HG02852 (cell line): Measurements from ENCODE around the gene PPP1R14C.
"Not testable (repeated sequence)": the region's sequence is repeated elsewhere in the genome, so short reads cannot be mapped to it uniquely, and the experiment has no call there.

Experiments
- ATAC-seq: cut with Tn5 transposase; IDR thresholded peaks from one replicate; pipeline ENCODE4 v1.9.1; 2021; ENCODE audit warnings: mild to moderate bottlenecking, moderate library complexity; ENCODE audit not compliant: unreplicated experiment

Gene PPP1R14C

DNA sequence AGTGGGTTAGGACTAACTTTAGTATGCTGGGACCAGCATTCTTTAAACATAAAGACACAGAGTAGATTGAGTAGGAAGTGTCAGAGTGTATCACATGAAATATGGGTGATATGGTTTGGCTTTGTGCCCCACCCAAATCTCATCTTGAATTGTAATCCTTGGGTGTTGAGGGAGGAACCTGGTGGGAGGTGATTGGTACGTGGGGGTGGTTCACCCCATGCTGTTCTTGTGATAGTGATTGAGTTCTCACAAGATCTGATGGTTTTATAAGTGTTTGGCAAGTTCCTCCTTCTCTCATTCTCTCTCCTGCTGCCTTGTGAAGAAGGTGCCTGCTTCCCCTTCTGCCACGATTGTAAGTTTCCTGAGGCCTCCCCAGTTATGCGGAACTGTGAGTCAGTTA lies 5.1 kb upstream of the PPP1R14C start:
- not testable (repeated sequence) for ATAC-seq

DNA sequence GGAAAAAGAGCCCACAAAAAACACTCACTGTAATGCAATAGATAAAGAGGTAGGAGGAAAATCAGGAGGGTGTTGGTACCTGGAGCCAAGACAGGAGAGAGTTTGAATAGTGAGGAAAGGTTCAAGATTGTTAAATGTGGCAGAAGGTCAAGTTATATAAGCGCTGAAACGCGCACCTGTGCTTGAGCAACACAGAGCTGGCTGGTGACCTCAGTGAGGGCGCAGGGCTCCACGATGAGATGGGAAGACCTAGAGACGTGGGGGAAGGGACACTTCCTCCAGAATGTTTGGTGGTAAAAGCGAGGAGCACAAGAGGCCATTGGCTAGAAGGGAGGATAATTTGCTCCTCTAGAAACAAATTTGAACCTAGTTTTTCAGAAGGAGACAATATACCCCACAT lies 4.2 kb upstream of the PPP1R14C start:
- ATAC-seq, result no peak

DNA sequence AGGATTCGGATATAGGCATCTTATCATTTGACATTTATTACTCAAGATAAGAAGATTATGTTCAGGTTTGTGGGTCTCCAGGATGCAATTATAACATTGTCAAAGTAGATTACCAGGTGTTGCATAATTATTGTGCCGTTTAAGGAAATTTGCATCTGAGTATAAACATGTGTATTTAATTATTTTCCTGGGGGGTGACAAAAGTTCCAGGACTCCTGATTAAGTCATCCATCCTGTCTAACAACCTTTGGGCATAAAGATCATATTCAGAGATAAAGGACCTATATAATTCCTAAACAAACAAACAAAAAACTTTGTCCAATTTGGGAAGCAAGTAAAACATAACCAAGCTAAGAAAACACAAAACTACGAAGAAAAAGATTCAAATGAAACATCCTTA lies 3.3 kb upstream of the PPP1R14C start:
- ATAC-seq, result no peak

DNA sequence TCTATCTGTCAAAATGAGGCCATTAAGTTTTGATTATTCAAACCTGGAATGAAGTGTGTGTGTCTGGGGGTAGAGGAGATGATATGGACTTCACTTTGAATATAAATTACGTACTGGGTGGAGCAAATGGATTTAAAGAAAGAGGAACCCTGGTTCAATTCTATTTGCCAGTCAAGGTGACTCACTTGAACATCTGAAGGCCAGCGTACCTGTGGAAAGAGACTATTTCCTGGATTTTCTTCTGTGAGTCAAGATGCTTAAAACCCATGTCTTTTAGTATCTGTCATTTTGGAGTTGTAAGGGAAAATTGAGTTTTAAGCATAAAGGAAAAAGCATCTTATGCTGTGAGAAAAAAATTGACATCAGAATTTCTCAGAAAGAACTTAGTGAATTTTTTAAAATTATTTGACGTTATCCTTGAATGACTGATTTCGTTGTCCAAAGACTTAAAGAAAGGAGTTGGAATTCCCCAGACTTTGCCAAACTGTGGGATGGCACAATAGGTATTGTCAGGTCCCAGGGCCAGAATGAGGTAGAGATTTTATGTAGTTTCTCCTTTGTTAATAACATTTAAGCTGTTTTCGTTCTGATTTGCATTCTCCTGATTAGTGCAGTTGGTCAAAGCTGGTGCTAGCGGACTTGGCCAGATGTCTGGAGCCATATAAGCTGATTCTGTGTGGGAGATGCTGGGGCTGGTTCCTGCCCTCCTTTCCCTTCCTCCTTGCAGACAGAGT lies 2.4 kb upstream of the PPP1R14C start:
- no peak for ATAC-seq

DNA sequence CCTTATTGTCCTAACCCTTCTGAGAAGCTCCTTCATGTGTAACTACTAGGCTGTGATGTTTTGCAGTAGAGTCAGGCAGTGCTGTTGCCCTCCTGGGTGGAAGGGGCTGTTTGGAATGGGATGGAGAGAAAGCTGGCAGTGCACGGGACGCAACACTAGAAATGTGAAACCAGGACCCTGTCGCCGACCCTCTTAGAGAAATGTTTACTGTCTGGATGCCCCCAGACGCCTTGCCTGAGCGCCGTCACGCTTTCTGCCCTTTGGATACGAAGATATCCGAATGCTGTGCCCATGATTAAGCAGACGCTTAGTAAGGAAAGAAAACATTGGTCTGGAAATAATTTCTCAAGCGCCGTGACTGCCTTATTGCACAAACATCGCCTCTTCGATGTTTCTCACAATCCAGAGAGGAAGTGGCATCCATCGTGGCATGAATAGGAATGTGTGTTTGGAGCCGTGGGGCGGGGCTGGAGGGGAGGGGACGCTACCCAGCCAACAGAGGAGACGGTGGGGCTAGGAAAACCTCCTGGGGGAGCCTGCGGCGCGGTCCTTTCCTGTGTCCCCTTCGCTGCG lies 661 bp upstream of the PPP1R14C start:
- ATAC-seq, result no peak

DNA sequence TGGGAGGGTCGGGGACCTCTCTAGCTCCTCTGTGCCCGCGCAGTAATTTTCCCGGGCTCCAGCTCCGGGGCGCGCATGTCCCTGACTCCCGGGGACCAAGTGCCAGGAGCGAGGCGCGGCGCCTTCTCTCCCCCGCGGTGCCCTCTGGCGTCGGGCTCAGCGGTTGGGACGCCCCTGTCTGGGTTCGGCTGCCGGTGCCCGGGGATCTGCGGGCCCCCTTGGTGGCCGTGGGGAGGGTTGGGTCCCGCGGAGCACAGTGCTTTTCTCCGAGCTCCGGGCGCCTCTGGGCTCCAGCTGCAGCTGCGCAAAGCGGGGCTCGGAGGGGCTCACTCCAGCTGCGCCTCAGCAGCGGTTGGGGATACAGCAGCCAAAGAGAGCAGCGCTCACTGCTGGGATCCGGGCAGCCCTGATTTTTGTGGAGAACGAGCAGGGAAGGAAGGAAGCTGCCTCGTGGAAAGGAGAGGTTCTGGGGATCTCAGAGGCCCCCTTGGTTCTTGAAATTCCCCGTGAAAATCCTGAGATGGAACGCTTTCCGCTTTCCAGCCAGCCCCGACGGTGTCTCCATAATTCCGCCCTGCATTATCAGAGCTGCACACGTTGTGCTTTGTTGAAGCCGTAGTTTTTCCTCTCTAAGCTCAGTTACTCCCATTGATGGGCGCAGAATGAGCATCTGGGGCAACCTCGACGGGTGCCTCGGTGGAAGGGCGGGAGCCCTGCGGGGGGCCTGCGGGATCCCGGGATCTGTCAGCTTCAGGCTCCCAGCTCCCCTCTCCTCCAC lies 861 bp downstream of the PPP1R14C start:
- ATAC-seq, result no peak

DNA sequence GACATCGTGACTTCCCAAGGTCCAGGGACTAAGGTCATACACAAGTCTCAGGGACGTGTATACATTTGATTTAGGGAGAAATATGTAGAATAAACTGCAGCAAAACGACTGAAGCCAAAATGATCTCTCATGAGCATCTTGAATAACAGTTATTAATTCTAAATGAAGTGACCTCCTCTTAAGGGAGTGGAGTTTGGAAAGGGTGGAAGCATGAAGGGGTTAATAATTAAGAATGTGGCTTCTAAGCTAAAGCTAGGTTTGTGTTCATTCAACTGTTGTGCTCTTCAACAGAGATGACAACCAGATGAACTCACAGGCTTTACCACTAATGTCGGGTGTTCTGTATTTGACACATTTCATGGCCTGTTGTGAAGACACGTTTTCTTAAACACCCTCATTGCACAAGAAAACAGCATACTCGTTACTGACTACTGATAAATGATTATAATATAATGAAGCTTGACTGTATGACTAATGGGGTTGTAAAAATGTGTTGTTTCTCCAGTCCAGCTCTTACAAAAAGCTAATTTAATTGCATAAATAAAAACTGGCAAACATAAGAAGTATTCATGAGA lies 1.5 kb downstream of the PPP1R14C start:
- no peak for ATAC-seq

DNA sequence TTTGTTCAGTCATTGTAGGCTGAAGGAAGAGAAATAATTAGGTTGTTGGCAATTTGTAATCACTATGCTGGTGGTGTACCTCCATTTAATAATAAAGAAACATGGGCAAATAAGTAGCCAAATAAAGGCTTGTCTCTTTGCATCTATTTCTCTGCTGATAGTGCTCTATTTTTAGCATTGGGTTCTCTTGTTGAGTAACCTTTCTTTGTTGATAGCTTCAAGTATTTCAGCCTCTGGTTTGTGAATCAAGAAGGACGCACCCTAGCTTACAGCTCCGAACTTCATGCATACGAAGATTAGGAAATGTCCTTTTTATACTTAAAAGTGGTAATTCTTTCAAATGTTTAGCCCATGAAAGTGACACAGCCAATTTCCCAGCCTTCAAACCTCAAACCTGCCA lies 2.6 kb downstream of the PPP1R14C start:
- no peak for ATAC-seq

DNA sequence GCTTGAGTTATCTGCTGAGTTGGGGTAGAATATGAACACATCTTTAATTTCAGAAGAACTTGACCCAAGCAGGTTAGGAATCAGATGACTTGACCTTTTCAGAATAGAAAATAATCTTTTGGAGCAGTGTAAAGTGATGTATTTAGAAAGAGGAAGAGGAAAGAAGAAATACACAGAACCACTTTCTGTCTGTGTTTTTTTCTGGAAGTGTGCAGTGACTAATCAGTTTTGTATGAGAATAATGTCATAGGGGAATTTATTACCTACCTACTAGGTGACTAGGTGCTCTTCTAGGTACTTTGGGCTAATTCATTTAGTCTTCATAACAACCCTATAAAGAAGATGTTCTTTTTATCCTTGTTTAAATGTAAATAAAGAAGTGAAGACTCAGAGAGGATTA lies 3.0 kb downstream of the PPP1R14C start:
- ATAC-seq, result no peak

DNA sequence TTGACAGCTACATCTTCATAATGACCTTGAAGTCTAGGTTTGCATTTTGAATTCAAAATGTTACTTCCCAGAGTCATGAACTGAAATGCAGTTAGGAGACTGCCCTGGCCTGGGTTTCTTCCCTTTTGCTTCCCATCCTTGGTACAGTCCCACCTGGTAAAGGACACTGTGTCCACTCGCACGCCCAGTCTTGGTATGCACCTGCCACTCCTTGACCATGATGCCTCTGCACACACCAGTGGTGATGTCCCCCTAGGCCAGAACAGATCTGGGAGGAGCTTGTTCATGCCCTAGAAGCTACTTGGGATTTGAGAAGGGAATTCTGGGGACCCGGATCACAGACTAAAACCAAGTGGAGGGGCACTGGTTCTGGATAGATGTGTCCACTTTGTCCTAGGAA lies 3.6 kb downstream of the PPP1R14C start:
- no peak for ATAC-seq

DNA sequence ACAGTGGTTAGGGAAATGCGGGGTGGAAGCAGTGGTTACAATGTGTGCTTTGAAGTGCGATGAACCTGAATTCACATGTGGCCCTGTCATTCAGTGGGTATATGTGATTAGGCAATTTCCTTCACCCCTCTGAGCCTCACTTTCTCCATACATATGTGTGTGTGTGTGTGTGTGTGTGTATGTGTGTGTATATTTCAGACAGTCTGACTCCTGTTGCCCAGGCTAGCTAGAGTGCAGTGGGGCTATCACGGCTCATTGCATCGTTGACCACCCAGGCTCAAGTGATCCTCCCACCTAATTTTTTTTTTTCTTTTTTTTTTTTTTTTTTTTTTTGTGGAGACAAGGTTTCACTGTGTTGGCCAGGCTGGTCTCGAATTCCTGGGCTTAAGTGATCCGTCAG lies 6.3 kb downstream of the PPP1R14C start:
- ATAC-seq, result no peak

DNA sequence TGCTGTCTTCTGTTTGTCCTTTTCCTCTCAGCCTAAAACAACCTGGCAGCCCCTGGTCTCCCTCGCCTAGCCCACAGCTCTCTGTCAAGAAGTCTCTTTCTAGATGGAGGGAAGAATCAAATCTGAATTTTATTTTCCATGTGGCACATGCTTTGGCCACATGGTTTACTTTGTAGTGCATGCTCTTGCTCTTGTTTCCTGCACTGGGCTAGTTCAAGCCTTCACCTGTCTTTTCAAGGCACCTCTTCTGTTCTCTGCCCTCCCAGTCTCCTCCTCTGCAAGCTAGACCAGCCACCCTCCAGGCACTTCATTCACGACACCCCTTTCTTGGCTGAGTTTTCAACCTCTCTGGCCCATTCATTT lies 7.6 kb downstream of the PPP1R14C start:
- ATAC-seq, result no peak

DNA sequence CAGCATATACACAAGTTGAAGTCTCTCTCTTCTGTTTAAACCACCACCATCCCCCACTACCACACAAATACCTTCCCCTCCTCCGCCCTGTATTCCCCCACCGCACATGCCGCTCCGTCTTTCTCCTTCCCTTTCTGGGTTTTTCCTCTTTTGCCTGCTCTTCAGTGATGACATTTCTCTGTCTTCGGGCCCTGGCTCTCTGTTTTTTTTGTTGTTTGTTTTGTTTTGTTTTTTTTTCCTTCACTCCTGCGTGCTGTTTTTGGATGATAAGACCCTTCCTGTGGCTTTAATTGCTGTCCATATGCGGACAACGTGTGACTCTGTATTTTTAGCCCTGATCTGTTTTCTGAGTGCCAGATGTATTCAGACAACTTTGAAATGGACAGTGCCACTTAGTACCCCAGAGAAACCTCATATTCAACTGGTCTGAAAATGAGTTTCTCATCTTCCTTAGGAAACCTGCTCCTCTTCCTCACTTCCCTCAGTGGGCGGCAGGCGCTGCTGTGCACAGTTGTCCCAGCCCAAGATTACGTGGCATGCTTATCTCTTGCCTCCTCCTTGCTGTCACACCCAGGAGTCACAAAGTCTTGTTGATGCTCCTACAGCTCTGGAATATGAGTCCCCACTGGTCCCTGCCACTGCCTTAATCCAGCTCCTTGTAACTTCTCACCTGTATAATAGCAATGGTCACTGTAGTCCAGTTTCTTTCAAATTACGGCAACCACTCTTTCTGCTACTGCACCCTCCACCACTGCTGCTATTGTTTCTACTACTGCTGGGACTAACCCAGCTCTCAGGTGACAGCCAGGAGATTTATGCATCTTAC lies 8.2 kb downstream of the PPP1R14C start:
- ATAC-seq, result no peak

DNA sequence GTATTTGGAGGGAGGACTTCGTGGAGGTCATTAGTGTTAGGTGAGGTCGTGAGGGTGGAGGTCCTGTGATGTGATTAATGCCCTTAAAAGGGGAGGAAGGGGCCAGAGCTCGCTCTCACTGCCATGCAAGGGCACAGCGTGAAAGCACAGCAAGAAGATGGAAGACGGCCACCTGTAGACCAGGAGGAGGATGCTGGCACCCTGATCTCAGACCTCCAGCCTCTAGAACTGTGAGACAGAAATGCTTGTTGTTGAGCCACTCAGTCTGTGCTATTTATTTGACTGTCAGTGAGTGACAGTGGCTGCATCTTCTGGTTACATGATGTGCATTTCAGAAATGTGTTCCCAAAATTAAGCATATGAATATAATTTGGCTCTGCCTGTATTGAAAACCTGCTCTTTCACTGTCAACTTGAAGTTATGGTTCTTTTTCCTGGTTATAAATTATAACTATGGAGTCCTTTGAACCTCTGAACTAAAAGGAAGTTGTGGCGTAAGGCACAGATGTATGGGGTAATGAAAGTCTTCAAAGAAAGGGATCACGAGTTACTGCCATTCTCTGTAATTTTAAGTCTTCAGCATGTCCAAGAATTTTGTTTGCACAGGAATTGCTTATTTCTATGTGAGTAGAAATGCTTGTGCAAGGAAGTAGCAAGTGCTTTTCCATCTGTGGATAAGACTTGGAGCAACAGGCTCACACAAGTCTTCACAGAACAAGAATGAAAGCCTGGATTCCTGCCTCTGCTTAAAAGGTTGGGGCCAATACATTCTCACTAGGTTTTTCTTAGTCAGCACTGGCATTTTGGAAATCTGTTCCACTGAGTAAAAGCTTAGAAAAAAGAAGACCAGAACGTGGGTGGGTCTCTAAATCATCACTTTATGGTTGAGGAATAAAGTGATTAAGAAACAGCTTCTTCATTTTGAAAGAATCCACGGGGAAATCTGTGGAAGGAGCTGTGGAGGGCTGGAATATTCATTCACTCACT lies 10.3 kb downstream of the PPP1R14C start:
- no peak for ATAC-seq

DNA sequence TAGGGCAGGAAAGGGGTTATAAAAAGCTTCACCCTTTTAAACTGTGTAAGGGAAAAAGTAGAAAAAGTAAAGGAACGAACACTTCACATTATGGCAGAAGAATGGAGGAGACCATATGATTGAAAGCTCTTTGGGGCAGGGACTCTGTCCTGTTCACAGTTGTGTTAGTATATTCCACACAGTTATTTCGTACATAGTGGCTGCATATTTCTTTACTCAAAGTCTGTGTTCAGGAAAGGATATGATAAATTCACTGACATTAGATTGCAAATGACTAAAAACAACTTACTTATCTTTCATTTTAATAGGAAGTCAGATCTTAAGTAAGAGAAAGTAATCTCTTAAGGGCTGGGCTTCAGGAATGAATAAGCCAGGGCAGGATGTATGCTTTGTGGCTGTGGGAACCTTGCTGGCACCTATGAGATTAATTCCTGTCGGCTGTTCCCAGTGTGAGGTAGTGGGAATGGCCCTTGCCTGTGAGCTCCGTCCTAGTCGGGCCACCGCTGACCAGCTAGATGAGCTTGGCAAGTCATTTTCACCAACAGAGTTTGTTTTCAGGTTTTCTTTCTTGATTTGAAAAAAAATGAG lies 11.2 kb downstream of the PPP1R14C start:
- ATAC-seq, result no peak

DNA sequence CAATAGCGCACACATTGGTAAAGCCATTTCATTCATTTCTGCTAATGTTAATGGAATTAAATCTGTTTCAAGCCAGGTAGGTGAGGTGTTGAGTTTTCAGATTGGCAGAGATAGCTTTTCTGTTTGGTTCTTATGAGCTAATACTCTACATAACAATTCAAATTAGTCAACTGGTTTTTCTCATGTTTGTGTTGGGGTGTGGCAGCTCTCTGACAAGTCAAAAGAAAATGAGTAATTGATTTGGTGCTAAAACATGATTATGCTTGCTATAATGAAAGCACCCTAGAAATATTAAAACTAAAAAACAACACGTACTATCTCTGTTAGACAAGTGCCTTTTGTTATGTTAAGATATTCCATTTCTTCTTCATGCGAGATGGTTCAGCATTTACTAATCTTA lies 13.6 kb downstream of the PPP1R14C start:
- no peak for ATAC-seq

DNA sequence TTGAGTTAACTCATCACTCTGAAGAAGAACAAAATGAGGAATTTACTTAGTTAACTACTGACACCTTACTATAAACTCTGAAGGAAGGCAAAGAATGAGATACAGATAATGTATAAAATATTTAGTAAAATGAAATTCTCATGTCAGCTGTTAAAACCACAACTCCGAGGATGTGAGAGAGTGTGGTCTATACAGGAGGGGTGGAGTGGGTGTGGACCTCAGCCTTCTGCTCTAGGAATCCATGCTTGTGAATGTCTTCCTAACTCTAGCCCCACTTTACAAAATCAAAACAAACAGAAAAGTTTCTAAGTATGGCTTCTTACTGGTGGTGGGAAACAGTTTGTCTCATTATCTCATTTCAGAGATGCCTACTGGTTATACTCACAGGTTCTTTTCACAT lies 14.2 kb downstream of the PPP1R14C start:
- ATAC-seq, result no peak

DNA sequence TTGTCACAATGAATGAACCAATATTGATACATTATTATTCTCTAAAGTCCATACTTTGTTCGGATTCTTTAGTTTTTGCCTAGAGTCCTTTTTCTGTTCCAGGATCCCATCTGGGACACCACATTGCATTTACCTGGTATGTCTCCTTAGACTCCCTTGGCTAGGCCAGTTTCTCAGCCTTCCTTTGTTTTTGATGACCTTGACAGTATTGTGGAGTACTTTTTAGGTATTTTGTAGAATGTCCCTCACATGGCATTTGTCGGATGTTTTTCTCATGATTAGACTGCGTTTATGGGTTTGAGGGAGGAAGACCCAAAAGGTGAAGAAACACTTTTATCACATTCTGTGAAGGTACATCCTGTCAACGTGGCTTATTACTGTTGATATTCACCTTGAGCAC lies 16.9 kb downstream of the PPP1R14C start:
- ATAC-seq, result no peak

DNA sequence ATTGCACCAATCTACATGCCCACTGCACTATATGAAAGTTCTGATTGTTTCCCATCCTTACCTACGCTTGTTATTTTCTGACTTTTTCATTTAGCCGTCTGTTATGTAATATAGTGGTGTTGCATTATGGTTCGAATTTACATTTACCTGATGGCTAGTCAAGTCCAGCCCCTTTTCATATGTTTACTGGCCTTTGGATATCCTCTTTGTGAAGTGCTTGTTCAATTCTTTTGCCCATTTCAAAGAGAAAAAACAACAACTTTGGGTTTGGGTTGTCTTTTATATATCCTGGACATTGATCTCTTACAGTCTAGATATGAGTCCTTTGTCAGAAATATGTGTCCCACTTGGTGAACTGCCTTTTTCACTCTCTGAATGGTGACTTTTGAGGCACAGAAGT lies 21.1 kb downstream of the PPP1R14C start:
- no peak for ATAC-seq
